ENCODE measurements around the gene ANKRD13B. TPM values are rescaled to one million over a fixed set of nuclear protein-coding genes. Genes with fewer than 3 reads are reported as not detected.
A peak's percentile ranks its signal among the peaks of the same experiment; 100 is the strongest.

Gene ANKRD13B
- total RNA-seq, 4 donors from 2014 or later = 4.2 to 14.9 (median 8.3) TPM

- no peaks in the 10 kb centered on the region for H3K36me3 ChIP-seq
- H3K4me1 ChIP-seq = peaks cover 9 to 53% (median 42%) of the 10 kb centered on the region in 4 donors
- H3K4me3 ChIP-seq = peak overlapping the region; percentile 62 to 95 (median 86)
- H3K27ac ChIP-seq = peak overlapping the region; percentile 55 to 90 (median 74)
- TF ChIP-seq POLR2A (IDR thresholded peaks at IDR 0.05) (no peak), CTCF (IDR thresholded peaks at IDR 0.05) (no peak)
- no peaks in the 10 kb centered on the region for H3K9me3 ChIP-seq
- peak; percentile 59 to 73 (median 69) for DNase-seq
- no peaks in the 10 kb centered on the region for H3K27me3 ChIP-seq
Observed at GRCh38 chr17:29588562-29589411, 4.1 kb upstream of the ANKRD13B start.

GRCh38 chr17:29589524-29590410 is 3.2 kb upstream of the ANKRD13B start, which contains the start of gene GIT1:
Gene GIT1, minus strand, starts transcription at chr17:29589648. Its CDS starts 270 bp downstream, at chr17:29589378.
- Histone ChIP-seq H3K4me3 (peak within 1 kb of the TSS; percentile 62 to 95 (median 86)), H3K4me1 (peaks cover 9 to 59% (median 48%) of the 10 kb centered on the region in 4 donors), H3K36me3 (no peaks in the 10 kb centered on the region), H3K27ac (peak within 1 kb of the TSS; percentile 79 to 90 (median 83)), H3K27me3 (no peaks in the 10 kb centered on the region), H3K9me3 (no peaks in the 10 kb centered on the region)
- TF ChIP-seq CTCF (IDR thresholded peaks at IDR 0.05) (no peak), POLR2A (IDR thresholded peaks at IDR 0.05) (peak in 1 of 2 donors; percentile 58)
- peak; percentile 84 to 94 (median 89) for DNase-seq

GRCh38 chr17:29590411-29591145 is 2.4 kb upstream of the ANKRD13B start:
- H3K4me1 ChIP-seq = peaks cover 9 to 58% (median 46%) of the 10 kb centered on the region in 4 donors
- no peaks in the 10 kb centered on the region for H3K36me3 ChIP-seq
- no peaks in the 10 kb centered on the region for H3K9me3 ChIP-seq
- H3K4me3 ChIP-seq = peak overlapping the region; percentile 8 to 95 (median 78)
- H3K27me3 ChIP-seq = no peaks in the 10 kb centered on the region
- peak overlapping the region; percentile 19 to 90 (median 83) for H3K27ac ChIP-seq
- no peak for DNase-seq
- no peak for TF ChIP-seq CTCF (IDR thresholded peaks at IDR 0.05)

GRCh38 chr17:29591146-29591736 is 1.7 kb upstream of the ANKRD13B start:
- H3K9me3 ChIP-seq = no peaks in the 10 kb centered on the region
- no peaks in the 10 kb centered on the region for H3K36me3 ChIP-seq
- H3K27ac ChIP-seq = peak overlapping the region; percentile 19 to 90 (median 83)
- peak overlapping the region; percentile 8 to 91 (median 26) for H3K4me3 ChIP-seq
- H3K4me1 ChIP-seq = peaks cover 9 to 58% (median 46%) of the 10 kb centered on the region in 4 donors
- DNase-seq = peak in 2 of 3 donors; percentile 53 to 68
- no peak for TF ChIP-seq CTCF (IDR thresholded peaks at IDR 0.05)
- no peak for TF ChIP-seq POLR2A (IDR thresholded peaks at IDR 0.05)
- H3K27me3 ChIP-seq = no peaks in the 10 kb centered on the region

All from Peyer's patch (tissue), 4 donors.